T-helper 2 cell treated with Interferon-gamma antibody and Interleukin-4, amounts not matched to agents 5 μg/mL and 100 μg/mL, for 36 hours (primary cell): ENCODE results near the gene CAMKK1.

Experiments
- DNase-seq: peaks from one replicate; pipeline ENCODE4 v3.0.0; 2021; ENCODE audit warnings: low spot score
- H3K27ac Mint-ChIP-seq: one replicate; pipeline ENCODE4 v1.8.0; 2021; ENCODE audit warnings: mild to moderate bottlenecking, mixed read lengths
- H3K27me3 Mint-ChIP-seq: one replicate; pipeline ENCODE4 v1.8.0; 2021; ENCODE audit warnings: low read depth, mixed read lengths
- H3K36me3 Mint-ChIP-seq: one replicate; pipeline ENCODE4 v1.8.0; 2021; ENCODE audit warnings: low read depth, mixed read lengths
- H3K4me1 Mint-ChIP-seq: one replicate; pipeline ENCODE4 v1.8.0; 2021; ENCODE audit warnings: low read depth, mixed read lengths
- H3K4me3 Mint-ChIP-seq: one replicate; pipeline ENCODE4 v1.8.0; 2022; ENCODE audit warnings: mild to moderate bottlenecking, moderate library complexity, mixed read lengths
- H3K9me3 Mint-ChIP-seq: one replicate; pipeline ENCODE4 v1.8.0; 2021; ENCODE audit warnings: mixed read lengths

The CAMKK1 gene

DNA sequence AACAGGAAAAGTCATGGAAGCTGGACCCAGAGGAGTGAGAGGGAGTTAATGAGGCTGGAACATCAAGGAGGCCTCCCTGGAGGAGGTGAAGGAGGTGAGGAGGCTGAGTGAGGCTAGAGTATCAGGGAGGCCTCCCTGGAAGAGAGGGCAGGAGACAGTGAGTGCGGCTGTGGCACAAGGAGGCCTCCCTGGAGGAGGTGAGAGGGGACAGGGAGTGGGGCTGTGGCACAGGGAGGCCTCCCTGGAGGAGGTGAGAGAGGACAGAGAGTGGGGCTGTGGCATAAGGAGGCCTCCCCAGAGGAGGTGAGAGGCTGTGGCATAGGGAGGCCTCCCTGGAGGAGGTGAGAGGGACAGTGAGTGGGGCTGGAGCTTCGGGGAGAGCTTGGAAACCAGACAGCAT, 5.5 kb downstream of the CAMKK1 start:
- Mint-ChIP-seq H3K9me3 (no peaks in the 10 kb centered on the region), H3K4me1 (peaks cover 23% of the 10 kb centered on the region), H3K4me3 (peak overlapping the region; percentile 48), H3K27ac (peak overlapping the region; percentile 29), H3K27me3 (peaks cover 5% of the 10 kb centered on the region), H3K36me3 (no peaks in the 10 kb centered on the region)
- DNase-seq, result no peak

DNA sequence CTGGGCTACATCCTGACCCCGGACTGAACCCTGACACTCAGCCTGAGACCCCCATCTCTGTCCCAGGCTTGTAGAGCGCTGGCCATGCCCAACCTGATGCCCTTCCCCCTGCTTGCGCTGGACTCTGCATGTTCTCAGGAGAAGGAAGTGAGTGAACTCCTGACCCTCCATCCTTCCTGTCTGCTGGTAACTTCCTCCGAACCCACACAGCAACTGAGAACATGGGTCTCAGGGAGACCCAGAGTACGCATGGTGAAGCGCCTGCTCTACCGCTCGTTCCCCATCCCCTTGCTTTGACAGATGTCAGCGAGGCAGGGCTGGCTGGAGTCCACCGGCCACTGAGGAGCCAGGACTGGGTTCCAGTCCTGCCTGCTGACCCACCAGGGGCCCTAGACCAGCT, 6.1 kb downstream of the CAMKK1 start:
- DNase-seq, result no peak

DNA sequence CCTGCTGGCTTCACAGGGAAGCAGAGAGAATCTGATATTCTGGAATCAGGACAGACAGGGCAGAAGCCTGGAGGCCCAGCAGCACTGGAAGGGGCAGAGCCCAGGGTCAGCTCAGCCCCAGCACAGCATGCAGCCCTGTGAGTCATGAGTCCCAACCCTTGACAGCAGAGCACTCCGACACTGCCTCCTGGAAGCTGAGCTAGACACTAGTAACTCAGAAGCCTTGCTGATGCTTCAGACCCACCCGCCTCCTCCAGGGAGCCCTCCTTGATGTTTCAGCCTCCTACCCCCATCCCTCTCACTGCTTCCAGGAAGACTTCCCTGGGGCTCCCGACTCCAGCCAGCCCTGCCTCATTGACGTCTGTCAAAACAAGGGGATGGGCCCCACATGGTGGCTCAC, 6.9 kb downstream of the CAMKK1 start:
- no peak overlapping the region for H3K27ac Mint-ChIP-seq
- no peaks in the 10 kb centered on the region for H3K36me3 Mint-ChIP-seq
- no peaks in the 10 kb centered on the region for H3K27me3 Mint-ChIP-seq
- no peaks in the 10 kb centered on the region for H3K9me3 Mint-ChIP-seq
- no peak for DNase-seq
- no peak overlapping the region for H3K4me3 Mint-ChIP-seq
- H3K4me1 Mint-ChIP-seq, result peaks cover 15% of the 10 kb centered on the region

More for the DNA sequence above, 6.1 kb downstream of the CAMKK1 start:
- H3K4me3 Mint-ChIP-seq, result peak overlapping the region; percentile 48
- peak overlapping the region; percentile 29 for H3K27ac Mint-ChIP-seq
- H3K9me3 Mint-ChIP-seq, result no peaks in the 10 kb centered on the region
- H3K27me3 Mint-ChIP-seq, result peaks cover 5% of the 10 kb centered on the region
- H3K36me3 Mint-ChIP-seq, result no peaks in the 10 kb centered on the region
- H3K4me1 Mint-ChIP-seq, result peaks cover 22% of the 10 kb centered on the region

DNA sequence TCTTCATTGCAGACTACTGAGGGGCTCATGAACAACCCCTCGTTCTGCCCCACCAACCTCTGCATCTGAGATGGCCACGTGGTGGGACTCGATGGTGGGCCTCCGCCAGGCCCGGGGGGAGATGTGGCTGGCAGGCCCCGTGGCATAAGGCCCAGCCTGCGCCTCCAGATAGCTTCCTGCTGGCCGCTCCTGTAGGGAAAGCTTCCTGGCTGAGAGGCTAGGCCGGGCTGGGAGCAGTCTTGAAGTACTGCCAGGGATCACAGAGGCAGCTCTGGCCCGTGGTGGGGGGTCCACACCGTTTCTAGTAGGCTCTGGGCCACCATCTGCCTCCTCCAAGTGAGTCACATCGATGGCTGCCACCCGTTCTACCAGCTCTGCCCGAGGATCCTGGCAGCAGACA, 7.6 kb downstream of the CAMKK1 start:
- DNase-seq, result no peak
- Mint-ChIP-seq H3K27ac (no peak overlapping the region), H3K4me1 (peaks cover 15% of the 10 kb centered on the region), H3K27me3 (no peaks in the 10 kb centered on the region), H3K36me3 (no peaks in the 10 kb centered on the region), H3K4me3 (no peak overlapping the region), H3K9me3 (no peaks in the 10 kb centered on the region)

DNA sequence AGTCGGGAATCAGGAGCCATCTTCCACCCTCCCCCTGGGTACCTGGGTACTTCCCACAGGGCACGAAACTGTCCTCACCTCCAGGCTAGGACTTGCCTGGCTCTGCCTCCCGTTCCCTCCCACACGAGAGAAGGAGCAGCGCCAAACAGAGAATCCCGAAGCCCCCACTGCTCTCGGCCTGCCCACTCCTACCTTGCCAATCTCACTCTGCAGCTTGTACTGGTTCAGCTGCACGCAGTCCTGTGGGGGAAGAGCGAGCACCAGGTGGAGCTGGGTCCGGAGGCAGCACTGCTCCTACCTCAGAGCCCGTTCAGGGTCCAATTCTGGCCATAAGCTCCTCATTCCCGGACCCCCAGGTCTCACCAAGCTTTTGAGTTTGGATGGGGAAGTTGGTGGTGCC, 8.7 kb downstream of the CAMKK1 start:
- H3K4me3 Mint-ChIP-seq, result no peak overlapping the region
- DNase-seq, result no peak
- H3K27me3 Mint-ChIP-seq, result no peaks in the 10 kb centered on the region
- no peak overlapping the region for H3K27ac Mint-ChIP-seq
- peaks cover 15% of the 10 kb centered on the region for H3K4me1 Mint-ChIP-seq
- H3K36me3 Mint-ChIP-seq, result no peaks in the 10 kb centered on the region
- no peaks in the 10 kb centered on the region for H3K9me3 Mint-ChIP-seq

DNA sequence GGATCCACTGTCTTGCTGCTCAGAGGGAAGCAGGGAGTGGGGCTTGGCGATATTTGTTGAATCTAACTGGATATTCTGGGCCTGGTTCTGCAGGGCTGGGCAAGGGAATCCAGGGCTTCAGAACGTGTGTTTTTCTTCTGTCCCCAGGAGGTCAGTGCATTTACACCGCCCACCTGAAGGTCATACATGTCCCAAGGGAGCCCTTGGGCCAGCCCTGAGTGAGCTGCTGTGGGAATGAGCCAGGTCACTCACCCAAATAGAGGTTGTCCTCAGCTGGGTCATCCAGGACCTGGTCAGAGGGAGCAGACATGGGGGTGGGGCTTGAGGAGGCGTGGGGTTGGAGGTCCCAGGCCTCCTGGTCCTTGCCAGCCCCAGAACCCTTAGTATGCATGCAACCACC, 10.6 kb downstream of the CAMKK1 start:
- peaks cover 11% of the 10 kb centered on the region for H3K4me1 Mint-ChIP-seq
- no peak overlapping the region for H3K4me3 Mint-ChIP-seq
- no peaks in the 10 kb centered on the region for H3K36me3 Mint-ChIP-seq
- no peak overlapping the region for H3K27ac Mint-ChIP-seq
- no peaks in the 10 kb centered on the region for H3K27me3 Mint-ChIP-seq
- no peaks in the 10 kb centered on the region for H3K9me3 Mint-ChIP-seq
- DNase-seq, result no peak

DNA sequence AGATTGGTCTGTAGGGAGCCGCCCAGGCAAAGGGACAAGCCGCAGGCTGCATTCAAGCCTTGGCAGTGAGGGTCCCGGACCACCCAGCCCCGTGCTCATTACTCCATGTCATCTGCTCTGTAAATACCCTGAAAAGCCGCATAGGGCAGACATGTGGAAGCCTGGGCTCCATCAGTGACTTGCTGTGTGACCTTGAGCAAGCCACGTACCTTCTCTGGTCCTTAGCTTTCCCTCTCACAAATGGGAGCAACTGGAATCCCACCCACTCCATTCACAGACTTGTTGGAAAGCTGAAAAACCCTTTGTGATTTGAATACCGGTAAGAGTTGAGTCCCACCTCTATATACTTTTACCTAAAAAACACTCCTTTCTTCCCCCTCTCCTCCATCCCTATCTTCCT, 11.9 kb downstream of the CAMKK1 start:
- Mint-ChIP-seq H3K4me1 (no peaks in the 10 kb centered on the region), H3K9me3 (no peaks in the 10 kb centered on the region), H3K36me3 (no peaks in the 10 kb centered on the region), H3K27ac (no peak overlapping the region), H3K27me3 (no peaks in the 10 kb centered on the region), H3K4me3 (no peak overlapping the region)
- no peak for DNase-seq

DNA sequence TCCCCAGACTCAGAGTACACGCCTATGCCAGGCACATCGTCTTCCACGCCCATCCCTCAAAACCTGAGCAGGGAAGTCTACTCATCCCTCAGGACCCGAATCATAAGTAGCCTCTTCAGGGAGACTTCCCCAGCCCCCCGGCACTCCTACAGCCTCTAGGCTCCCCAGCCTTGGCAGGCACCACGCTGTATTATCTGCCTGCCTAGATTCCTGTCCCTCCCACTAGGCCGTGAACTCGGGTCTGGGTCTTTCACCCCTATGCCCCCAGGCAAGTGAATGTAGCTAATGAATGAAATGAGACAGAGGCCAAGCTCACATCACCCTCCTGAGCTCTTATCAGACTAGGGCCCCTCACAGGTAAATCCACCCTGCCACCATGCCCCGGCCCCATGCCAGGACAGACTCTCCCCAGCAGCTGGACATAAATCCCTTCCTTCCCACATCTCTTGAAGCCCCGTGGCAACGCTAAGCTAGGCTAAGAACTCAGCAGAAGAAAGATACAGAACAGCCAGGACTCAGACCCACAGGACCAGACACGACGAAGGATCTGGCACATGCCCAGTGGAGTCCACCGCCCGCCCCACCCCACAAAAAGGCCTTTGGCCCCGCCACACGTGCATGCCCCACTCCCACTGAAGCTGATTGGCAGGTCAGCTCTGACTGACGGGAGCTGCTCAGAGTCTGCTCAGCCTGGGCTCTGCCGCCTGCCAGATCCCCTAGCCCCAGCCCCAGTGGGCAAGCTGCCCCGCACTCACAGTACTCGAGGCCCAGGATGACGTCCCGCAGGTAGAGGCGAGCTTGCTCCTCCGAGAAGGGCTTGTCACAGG, 13.0 kb downstream of the CAMKK1 start:
- Mint-ChIP-seq H3K27ac (no peak overlapping the region), H3K4me1 (no peaks in the 10 kb centered on the region), H3K27me3 (no peaks in the 10 kb centered on the region), H3K36me3 (no peaks in the 10 kb centered on the region), H3K4me3 (no peak overlapping the region), H3K9me3 (no peaks in the 10 kb centered on the region)
- DNase-seq, result no peak

DNA sequence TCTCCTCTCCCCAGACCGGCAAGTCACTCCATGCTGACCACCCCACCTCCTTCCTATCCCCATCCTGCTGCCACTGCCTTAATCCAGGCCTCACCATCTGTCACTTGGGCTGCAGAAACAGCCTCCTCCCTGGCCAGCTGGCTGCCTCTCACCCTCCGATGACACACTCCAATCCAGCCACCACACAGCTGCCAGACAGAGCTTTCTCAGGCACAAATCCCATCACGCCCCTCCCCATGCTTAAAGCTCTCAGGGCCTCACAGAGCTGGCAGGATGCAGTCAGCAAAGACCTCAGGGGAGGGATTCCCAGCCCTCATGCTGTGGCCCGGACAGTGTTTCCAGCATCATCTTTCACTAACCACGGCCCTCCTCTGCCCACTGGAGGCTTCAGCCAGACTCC, 13.7 kb downstream of the CAMKK1 start:
- H3K36me3 Mint-ChIP-seq, result no peaks in the 10 kb centered on the region
- no peak overlapping the region for H3K4me3 Mint-ChIP-seq
- no peaks in the 10 kb centered on the region for H3K9me3 Mint-ChIP-seq
- H3K27ac Mint-ChIP-seq, result no peak overlapping the region
- no peak for DNase-seq
- H3K27me3 Mint-ChIP-seq, result no peaks in the 10 kb centered on the region
- no peaks in the 10 kb centered on the region for H3K4me1 Mint-ChIP-seq

DNA sequence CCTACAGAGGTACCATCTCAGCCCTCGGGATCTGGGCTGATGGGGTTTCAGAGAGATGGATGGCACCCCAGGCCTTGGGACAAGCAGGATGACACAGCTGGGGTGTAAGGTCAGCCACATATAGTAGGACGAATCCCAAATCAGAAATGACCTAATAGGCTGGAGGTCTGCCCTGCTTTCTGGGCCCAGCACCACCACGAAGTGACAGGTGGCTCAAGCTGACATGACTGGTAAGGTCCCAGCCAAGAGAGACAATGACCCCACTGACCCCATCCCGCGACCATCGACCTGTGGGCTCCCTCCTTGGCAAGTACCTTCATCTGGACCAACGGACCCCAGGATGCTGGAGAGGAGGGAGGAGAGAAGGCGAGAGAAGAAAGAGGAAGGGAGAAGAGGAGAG, 15.6 kb downstream of the CAMKK1 start:
- H3K4me3 Mint-ChIP-seq, result no peak overlapping the region
- H3K36me3 Mint-ChIP-seq, result no peaks in the 10 kb centered on the region
- no peak overlapping the region for H3K27ac Mint-ChIP-seq
- H3K27me3 Mint-ChIP-seq, result no peaks in the 10 kb centered on the region
- no peaks in the 10 kb centered on the region for H3K4me1 Mint-ChIP-seq
- H3K9me3 Mint-ChIP-seq, result no peaks in the 10 kb centered on the region
- no peak for DNase-seq

DNA sequence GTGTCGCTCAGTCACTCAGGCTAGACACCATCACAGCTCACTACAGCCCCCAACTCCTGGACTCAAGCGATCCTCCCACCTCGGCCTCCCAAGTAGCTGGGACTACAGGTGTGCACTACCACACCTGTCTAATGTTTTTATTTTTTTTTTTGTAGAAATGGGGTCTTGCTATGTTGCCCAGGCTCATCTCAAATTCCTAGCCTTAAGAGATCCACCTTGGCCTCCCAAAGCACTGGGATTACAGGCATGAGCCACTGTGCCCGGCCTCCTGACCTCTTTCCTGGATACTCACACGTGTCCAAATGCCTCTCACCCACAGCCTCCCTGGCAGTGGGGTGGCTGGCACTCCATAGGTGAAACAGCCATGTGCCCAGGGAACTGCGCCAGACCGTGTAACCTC, 17.5 kb downstream of the CAMKK1 start:
- Mint-ChIP-seq H3K4me3 (no peak overlapping the region), H3K27ac (no peak overlapping the region), H3K27me3 (no peaks in the 10 kb centered on the region), H3K36me3 (no peaks in the 10 kb centered on the region), H3K9me3 (no peaks in the 10 kb centered on the region), H3K4me1 (peaks cover 5% of the 10 kb centered on the region)
- DNase-seq, result no peak

DNA sequence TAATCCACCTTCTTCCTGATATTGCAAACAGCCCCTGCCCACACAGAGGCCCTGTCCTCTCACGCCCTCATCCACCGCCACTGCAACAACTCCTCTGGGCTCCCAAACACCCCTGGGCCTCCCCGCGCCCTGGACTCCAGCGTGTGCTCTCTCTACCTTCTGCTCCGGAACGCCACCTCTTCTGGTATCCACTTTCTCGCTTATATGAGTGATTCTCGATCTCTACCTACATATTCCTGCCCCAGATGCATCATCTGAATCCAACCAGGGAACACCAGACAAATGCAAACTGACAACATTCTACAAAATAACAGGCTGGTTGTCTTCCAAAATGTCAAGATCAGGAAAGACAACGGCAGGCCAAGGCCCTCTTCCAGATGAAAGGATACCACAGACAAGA, 19.0 kb downstream of the CAMKK1 start:
- no peak overlapping the region for H3K27ac Mint-ChIP-seq
- H3K4me1 Mint-ChIP-seq, result peaks cover 5% of the 10 kb centered on the region

DNA sequence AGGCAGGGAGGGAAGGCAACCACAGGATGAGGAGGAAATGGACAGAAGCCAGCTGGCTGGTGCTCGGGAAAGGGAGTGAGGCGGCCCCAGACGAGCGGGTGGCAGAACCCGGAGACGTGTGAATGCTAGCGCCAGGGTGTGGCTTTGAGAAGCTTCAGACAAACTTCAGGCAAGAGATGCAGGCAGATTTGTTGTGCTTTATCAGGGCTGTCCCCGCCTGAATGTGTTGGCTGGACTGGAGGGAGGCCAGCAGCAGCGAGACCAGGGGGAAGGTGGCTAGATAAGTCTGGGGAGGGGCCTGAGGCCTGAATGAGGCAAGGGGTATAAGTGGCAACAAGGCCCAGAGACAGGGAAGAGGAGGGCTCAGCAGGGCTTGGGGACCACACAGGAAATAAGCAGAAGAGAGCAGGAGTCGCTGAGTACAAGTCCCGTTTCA, 22.0 kb downstream of the CAMKK1 start:
- Mint-ChIP-seq H3K4me3 (peak overlapping the region; percentile 68), H3K27ac (peak overlapping the region; percentile 91), H3K4me1 (peaks cover 5% of the 10 kb centered on the region), H3K9me3 (no peaks in the 10 kb centered on the region), H3K27me3 (no peaks in the 10 kb centered on the region), H3K36me3 (no peaks in the 10 kb centered on the region)
- no peak for DNase-seq

More for the DNA sequence above, 19.0 kb downstream of the CAMKK1 start:
- Mint-ChIP-seq H3K27me3 (no peaks in the 10 kb centered on the region), H3K36me3 (no peaks in the 10 kb centered on the region), H3K9me3 (no peaks in the 10 kb centered on the region), H3K4me3 (no peak overlapping the region)
- DNase-seq, result no peak

DNA sequence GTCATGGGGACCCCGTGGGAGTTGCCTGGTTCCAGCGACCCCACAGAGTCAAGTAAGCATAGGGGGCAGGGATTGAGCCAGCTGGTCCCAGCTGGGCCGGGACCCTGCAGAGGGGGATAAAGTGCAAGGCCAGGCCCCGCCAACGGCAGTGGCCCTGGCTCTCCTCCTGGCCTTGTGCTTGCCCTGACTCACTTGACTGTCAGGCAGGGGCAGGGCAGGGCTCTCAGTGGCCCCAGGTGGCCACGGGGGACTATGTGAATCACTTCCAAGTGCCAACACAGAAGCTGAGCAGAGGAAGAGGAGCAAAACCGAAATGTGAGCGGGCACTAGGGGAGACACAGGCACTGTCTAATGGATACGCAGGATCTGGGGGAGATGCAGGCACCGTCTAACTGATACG, 25.2 kb downstream of the CAMKK1 start:
- Mint-ChIP-seq H3K27me3 (no peaks in the 10 kb centered on the region), H3K9me3 (no peaks in the 10 kb centered on the region), H3K4me1 (peaks cover 5% of the 10 kb centered on the region), H3K36me3 (no peaks in the 10 kb centered on the region), H3K27ac (no peak overlapping the region), H3K4me3 (no peak overlapping the region)
- no peak for DNase-seq

DNA sequence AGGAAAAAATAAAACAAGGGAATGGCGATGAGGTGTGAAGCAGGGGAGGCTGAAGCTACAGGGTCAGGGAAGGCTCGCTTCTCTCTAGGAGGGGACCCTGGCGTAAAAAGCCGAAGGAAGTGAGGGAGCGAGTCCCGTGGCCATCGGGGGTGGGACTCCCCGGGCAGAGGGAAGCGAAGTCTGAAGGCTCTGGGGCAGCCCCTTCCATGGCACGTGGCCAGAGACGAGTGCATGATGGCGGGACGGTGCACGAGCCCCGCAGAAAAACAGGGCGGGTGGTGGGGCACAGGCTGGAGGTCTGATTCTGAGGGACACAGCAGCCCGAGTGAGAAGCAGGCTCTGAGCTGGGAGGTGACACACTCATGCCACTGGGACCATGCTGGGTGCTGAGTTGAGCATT, 25.7 kb downstream of the CAMKK1 start:
- no peak overlapping the region for H3K4me3 Mint-ChIP-seq
- DNase-seq, result no peak
- no peaks in the 10 kb centered on the region for H3K36me3 Mint-ChIP-seq
- no peak overlapping the region for H3K27ac Mint-ChIP-seq
- H3K27me3 Mint-ChIP-seq, result no peaks in the 10 kb centered on the region
- H3K9me3 Mint-ChIP-seq, result no peaks in the 10 kb centered on the region
- peaks cover 5% of the 10 kb centered on the region for H3K4me1 Mint-ChIP-seq
